Caco-2 (cell line): ENCODE data around the gene GALNT14. TPM values are rescaled to one million over a fixed set of nuclear protein-coding genes. Genes with fewer than 3 reads are reported as not detected.

Experiments used
- BruUV-seq: library from RNA; stranded (reverse); fragments of 400-500 nt; replicated peaks from 2 replicates; lab custom pipeline; 2021; lab: Mats Ljungman, UMichigan
- CTCF ChIA-PET: fragments of 300-600 bp; sonication (Branson Sonifier 250); formaldehyde crosslinking; loops from one replicate; lab custom pipeline; 2022; ENCODE audit warnings: antibody characterized with exemption; lab: Charles Lee
- POLR2A ChIA-PET: fragments of 300-600 bp; sonication (Branson Sonifier 250); formaldehyde crosslinking; loops from one replicate; lab custom pipeline; 2022; ENCODE audit warnings: antibody characterized with exemption; lab: Charles Lee
- DNase-seq, 2 experiments: peaks; one replicate each; pipeline versions ENCODE4 v3.0.0 to v3.0.0-alpha.2; 2020 to 2022
- H3K27me3 ChIP-seq: replicated peaks from 2 replicates; pipeline ENCODE4 v1.6.0; 2011; ENCODE audit warnings: low read length; ENCODE audit not compliant: control insufficient read depth, insufficient read depth
- H3K36me3 ChIP-seq: 2 replicates; pipeline ENCODE4 v1.5.1; 2011; ENCODE audit warnings: low read length; ENCODE audit not compliant: control insufficient read depth, insufficient read depth
- H3K4me1 ChIP-seq: fragments of 250-450 bp; sonication (Bioruptor Pico); 2 replicates; pipeline ENCODE4 v1.5.1; 2020; ENCODE audit warnings: mild to moderate bottlenecking
- H3K4me3 ChIP-seq: 2 replicates; pipeline ENCODE4 v1.5.1; 2011; ENCODE audit warnings: low read depth, mild to moderate bottlenecking, control low read depth, low read length
- H3K9me3 ChIP-seq: fragments of 250-450 bp; sonication (Bioruptor Pico); 2 replicates; pipeline ENCODE4 v1.5.1; 2020; ENCODE audit warnings: mild to moderate bottlenecking, moderate library complexity
- H3K27ac Mint-ChIP-seq: one replicate; pipeline ENCODE4 v1.8.0; 2022; ENCODE audit warnings: mixed read lengths; ENCODE audit not compliant: unreplicated experiment
- H3K27me3 Mint-ChIP-seq: one replicate; pipeline ENCODE4 v1.8.0; 2022; ENCODE audit warnings: mixed read lengths; ENCODE audit not compliant: insufficient read depth, unreplicated experiment
- H3K36me3 Mint-ChIP-seq: one replicate; pipeline ENCODE4 v1.8.0; 2022; ENCODE audit warnings: mild to moderate bottlenecking, mixed read lengths; ENCODE audit not compliant: insufficient read depth, unreplicated experiment
- H3K4me1 Mint-ChIP-seq: one replicate; pipeline ENCODE4 v1.8.0; 2022; ENCODE audit warnings: low read depth, mixed read lengths; ENCODE audit not compliant: unreplicated experiment
- H3K4me3 Mint-ChIP-seq: one replicate; pipeline ENCODE4 v1.8.0; 2022; ENCODE audit warnings: mild to moderate bottlenecking, moderate library complexity, mixed read lengths; ENCODE audit not compliant: unreplicated experiment
- H3K9me3 Mint-ChIP-seq: one replicate; pipeline ENCODE4 v1.8.0; 2022; ENCODE audit warnings: mixed read lengths; ENCODE audit not compliant: unreplicated experiment
- CTCF ChIP-seq, 2 experiments: fragments of 200-600 bp in 1 of 2; IDR thresholded peaks; 1 replicate in 1 of 2; 2 replicates in 1 of 2; pipeline versions ENCODE4 v1.5.1 to v1.8.0; 2011 to 2022; ENCODE audit warnings: antibody characterized with exemption in 1 of 2, control low read depth in 1 of 2, inconsistent platforms in 1 of 2, low read depth in 1 of 2, low read length in 1 of 2, mild to moderate bottlenecking in 1 of 2, moderate library complexity in 1 of 2; ENCODE audit not compliant: insufficient read depth in 1 of 2, severe bottlenecking in 1 of 2, unreplicated experiment in 1 of 2
- intact Hi-C: fragments of 100-400 bp; cut with micrococcal nuclease; formaldehyde crosslinking; loops from one replicate; pipeline ENCODE4 v1.10.0; 2022; ENCODE audit not compliant: unreplicated experiment
- total RNA-seq: library from RNA; stranded (reverse); gene quantifications from 2 replicates; pipeline ENCODE4 v1.2.3, GENCODE V29; 2022

GALNT14 gene
- total RNA-seq, 1 experiment from 2014 or later = not detected

- no TSS peak for BruUV-seq
- DNase-seq = no peak
- no peaks in the 10 kb centered on the region for H3K36me3 Mint-ChIP-seq
- intact Hi-C loops = no loop called here
- H3K9me3 ChIP-seq = no peaks in the 10 kb centered on the region
- H3K4me1 Mint-ChIP-seq = no peaks in the 10 kb centered on the region
- no peak overlapping the region for H3K27ac Mint-ChIP-seq
- H3K4me3 ChIP-seq = no peak overlapping the region
- no peak overlapping the region for H3K4me3 Mint-ChIP-seq
- no peaks in the 10 kb centered on the region for H3K36me3 ChIP-seq
- CTCF ChIA-PET = no interaction called here
- peaks cover 22% of the 10 kb centered on the region for H3K27me3 Mint-ChIP-seq
- no peaks in the 10 kb centered on the region for H3K4me1 ChIP-seq
- no peaks in the 10 kb centered on the region for H3K9me3 Mint-ChIP-seq
- no peaks in the 10 kb centered on the region for H3K27me3 ChIP-seq
- no peak for TF ChIP-seq CTCF (IDR thresholded peaks at IDR 0.05; ENCODE audit: insufficient read depth in 1 of 2, low read depth in 1 of 2, low read length in 1 of 2, severe bottlenecking in 1 of 2, unreplicated experiment in 1 of 2)
- POLR2A ChIA-PET = interaction anchor here (0.5 kb wide), 1 partner anchor 575 kb away, joined by 4 read pairs; no protein-coding TSS in a partner anchor
Observed at GRCh38 chr2:30880516-30880915, 257.7 kb downstream of the GALNT14 start.

GRCh38 chr2:30877833-30878232 is 260.4 kb downstream of the GALNT14 start:
- TF ChIP-seq CTCF (IDR thresholded peaks at IDR 0.05; ENCODE audit: insufficient read depth in 1 of 2, low read depth in 1 of 2, low read length in 1 of 2, severe bottlenecking in 1 of 2, unreplicated experiment in 1 of 2) = no peak
- CTCF ChIA-PET = no interaction called here
- H3K27me3 Mint-ChIP-seq = peaks cover 18% of the 10 kb centered on the region

GRCh38 chr2:30872797-30873196 is 265.4 kb downstream of the GALNT14 start:
- H3K27me3 Mint-ChIP-seq = peaks cover 7% of the 10 kb centered on the region
- no peaks in the 10 kb centered on the region for H3K4me1 Mint-ChIP-seq
- Histone ChIP-seq H3K4me1 (no peaks in the 10 kb centered on the region), H3K4me3 (no peak overlapping the region), H3K9me3 (no peaks in the 10 kb centered on the region), H3K36me3 (no peaks in the 10 kb centered on the region), H3K27me3 (no peaks in the 10 kb centered on the region)
- DNase-seq = no peak
- no TSS peak for BruUV-seq
- ChIA-PET POLR2A (no interaction called here), CTCF (interaction anchor here (1.9 kb wide), 1 partner anchor 10 kb away, joined by 7 read pairs; no protein-coding TSS in a partner anchor)
- H3K9me3 Mint-ChIP-seq = no peaks in the 10 kb centered on the region
- no peak overlapping the region for H3K27ac Mint-ChIP-seq
- no peaks in the 10 kb centered on the region for H3K36me3 Mint-ChIP-seq
- intact Hi-C loops = no loop called here
- no peak for TF ChIP-seq CTCF (IDR thresholded peaks at IDR 0.05; ENCODE audit: insufficient read depth in 1 of 2, low read depth in 1 of 2, low read length in 1 of 2, severe bottlenecking in 1 of 2, unreplicated experiment in 1 of 2)
- no peak overlapping the region for H3K4me3 Mint-ChIP-seq

More at GRCh38 chr2:30877833-30878232, 260.4 kb downstream of the GALNT14 start:
- Histone ChIP-seq H3K9me3 (no peaks in the 10 kb centered on the region), H3K27me3 (no peaks in the 10 kb centered on the region), H3K4me1 (no peaks in the 10 kb centered on the region), H3K4me3 (no peak overlapping the region), H3K36me3 (no peaks in the 10 kb centered on the region)
- Mint-ChIP-seq H3K27ac (no peak overlapping the region), H3K36me3 (no peaks in the 10 kb centered on the region), H3K4me3 (no peak overlapping the region), H3K9me3 (no peaks in the 10 kb centered on the region), H3K4me1 (no peaks in the 10 kb centered on the region)
- POLR2A ChIA-PET = no interaction called here
- no TSS peak for BruUV-seq
- intact Hi-C loops = no loop called here
- no peak for DNase-seq
